ENCODE results near the gene IFIT5. TPM values are rescaled to one million over a fixed set of nuclear protein-coding genes. Genes with fewer than 3 reads are reported as not detected.

Gene IFIT5
- total RNA-seq, 2 experiments from 2014 or later: 10.1 to 10.9 TPM

DNA sequence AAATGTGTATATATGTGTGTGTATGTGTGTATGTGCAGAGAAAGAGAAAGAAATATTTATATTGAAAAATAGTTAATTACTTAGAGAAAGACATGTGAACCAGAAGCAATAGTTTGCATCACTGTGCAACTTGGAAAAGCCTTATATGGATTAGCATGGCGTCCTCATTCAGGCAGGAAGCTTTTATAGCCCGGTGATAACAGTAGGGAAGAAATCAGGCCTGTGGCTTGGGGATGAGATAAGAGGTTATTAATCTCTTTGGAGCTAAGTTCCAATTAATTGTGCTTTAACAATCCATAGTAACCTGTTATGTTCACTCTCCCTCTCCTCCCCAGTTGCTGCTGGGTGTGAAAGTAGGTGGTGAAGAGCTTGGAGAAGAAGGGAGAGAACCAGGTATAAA, 36.5 kb downstream of the IFIT5 start:
- H3K4me3 Mint-ChIP-seq: no peak overlapping the region
- H3K27ac Mint-ChIP-seq: no peak overlapping the region
- CTCF ChIA-PET: interaction anchor here (0.7 kb wide), 1 partner anchor 586 kb away, joined by 4 read pairs; no protein-coding TSS in a partner anchor
- intact Hi-C loops (cut with micrococcal nuclease): no loop called here
- no peaks in the 10 kb centered on the region for H3K27me3 Mint-ChIP-seq
- H3K4me1 Mint-ChIP-seq (ENCODE audit: low read depth): no peaks in the 10 kb centered on the region
- POLR2A ChIA-PET: interaction anchor here (0.5 to 0.6 kb wide), 2 partner anchors 1093 to 1580 kb away, joined by 3 to 6 read pairs; no protein-coding TSS in a partner anchor
- no peak for DNase-seq
- H3K9me3 Mint-ChIP-seq: peaks cover 4% of the 10 kb centered on the region
- H3K36me3 Mint-ChIP-seq: no peaks in the 10 kb centered on the region

DNA sequence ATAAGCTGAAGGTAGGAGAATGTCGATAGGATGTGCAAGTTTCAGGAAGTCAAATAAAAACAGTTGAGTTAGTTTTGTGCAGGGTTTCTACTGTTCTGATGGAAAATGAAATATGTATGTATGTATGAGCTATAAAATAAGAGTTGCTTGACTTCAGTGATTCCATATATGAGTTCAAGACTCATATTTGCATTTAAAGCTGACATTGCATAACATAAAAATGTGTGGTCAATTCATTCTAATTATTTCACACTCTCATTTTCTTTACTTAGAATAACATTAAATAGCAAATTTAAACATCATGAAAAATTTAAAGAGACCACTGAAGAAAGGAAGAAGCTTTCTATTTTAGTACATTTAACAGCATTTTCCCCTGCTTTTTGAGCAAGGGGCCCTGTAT, 37.8 kb downstream of the IFIT5 start:
- intact Hi-C loops (cut with micrococcal nuclease): no loop called here
- Mint-ChIP-seq H3K27me3 (no peaks in the 10 kb centered on the region), H3K4me3 (no peak overlapping the region), H3K36me3 (no peaks in the 10 kb centered on the region), H3K4me1 (ENCODE audit: low read depth) (no peaks in the 10 kb centered on the region), H3K9me3 (no peaks in the 10 kb centered on the region), H3K27ac (no peak overlapping the region)
- CTCF ChIA-PET: no interaction called here
- POLR2A ChIA-PET: no interaction called here
- no peak for DNase-seq

DNA sequence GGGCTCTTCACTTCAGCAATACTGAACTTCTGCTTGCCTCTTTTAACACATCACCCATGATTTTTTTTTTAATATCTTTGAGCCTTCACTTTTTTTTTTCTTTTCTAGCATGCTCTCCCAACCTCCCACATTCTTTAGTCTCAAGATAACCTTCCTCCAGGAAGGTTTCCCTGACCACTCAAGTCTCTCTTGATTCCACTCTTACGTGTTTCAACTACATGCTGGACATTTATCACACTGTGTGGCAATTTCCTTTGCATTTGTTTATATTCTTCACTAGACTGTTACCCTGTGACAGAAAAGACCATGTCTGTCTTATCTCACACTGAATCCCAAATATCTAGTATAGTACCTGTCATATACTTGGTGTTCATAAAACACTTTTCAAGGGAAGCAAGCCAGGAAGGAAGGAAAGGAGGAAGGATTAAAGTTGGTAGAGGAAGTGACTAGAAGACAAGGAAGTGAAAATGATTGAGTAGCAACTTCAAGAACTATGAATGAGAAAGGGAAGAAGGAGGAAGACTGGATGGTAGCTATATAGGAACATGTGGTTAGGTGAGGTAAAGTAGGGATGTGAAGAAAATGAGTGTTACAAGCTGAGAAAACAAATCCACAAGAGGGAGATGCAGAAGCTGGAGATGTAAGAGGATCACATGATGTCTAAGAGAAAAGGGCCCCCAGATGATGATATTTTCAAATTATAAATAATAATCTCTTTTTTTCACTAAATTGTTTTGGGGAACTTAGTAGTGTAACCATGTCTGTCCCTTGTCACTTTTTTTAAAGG, 40.4 kb downstream of the IFIT5 start:
- H3K4me3 Mint-ChIP-seq: no peak overlapping the region
- no peak for DNase-seq
- POLR2A ChIA-PET: no interaction called here
- no peaks in the 10 kb centered on the region for H3K27me3 Mint-ChIP-seq
- H3K36me3 Mint-ChIP-seq: no peaks in the 10 kb centered on the region
- H3K4me1 Mint-ChIP-seq (ENCODE audit: low read depth): no peaks in the 10 kb centered on the region
- no peaks in the 10 kb centered on the region for H3K9me3 Mint-ChIP-seq
- CTCF ChIA-PET: no interaction called here
- H3K27ac Mint-ChIP-seq: no peak overlapping the region
- intact Hi-C loops (cut with micrococcal nuclease): no loop called here

DNA sequence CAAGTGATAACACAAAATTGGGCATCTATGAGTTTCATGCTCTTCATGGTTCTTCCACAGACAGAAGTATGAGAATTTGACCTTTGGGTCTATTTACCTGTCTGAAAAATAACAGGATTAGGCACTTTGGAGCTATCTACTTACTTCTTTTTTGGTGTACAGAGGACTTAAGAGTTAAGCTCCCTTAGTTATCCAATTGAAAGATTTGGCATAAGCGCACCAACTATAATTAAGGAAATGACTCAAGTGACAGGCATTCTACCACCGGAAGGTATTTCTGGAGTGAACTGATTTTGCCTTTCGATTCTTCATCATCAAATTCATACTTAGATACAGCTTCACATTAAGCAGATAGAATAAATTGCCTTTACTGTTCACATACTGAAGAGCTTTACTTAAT, 43.9 kb downstream of the IFIT5 start:
- ChIA-PET CTCF (no interaction called here), POLR2A (no interaction called here)
- Mint-ChIP-seq H3K36me3 (no peaks in the 10 kb centered on the region), H3K4me3 (no peak overlapping the region), H3K9me3 (no peaks in the 10 kb centered on the region), H3K27me3 (peaks cover 2% of the 10 kb centered on the region), H3K4me1 (ENCODE audit: low read depth) (no peaks in the 10 kb centered on the region), H3K27ac (no peak overlapping the region)
- intact Hi-C loops (cut with micrococcal nuclease): no loop called here
- no peak for DNase-seq

DNA sequence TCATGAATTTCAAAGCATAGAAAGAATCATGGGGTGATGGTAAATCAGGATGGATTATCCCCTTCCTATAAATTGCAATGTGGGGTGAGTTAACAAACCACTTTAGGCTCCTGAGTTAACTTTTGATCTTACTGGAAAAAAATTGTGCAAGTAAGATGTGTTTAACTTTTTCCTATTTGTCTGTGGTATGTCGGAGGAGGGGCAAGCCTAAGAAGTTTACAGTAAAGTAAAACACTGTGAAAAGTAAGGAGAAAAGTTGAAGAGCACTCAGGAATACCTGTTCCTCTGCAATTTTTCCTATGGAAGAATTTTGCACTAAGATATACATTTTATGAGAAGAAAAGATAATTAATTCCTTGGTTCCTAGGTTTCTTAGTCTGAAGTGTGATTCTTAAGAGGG, 44.4 kb downstream of the IFIT5 start:
- Mint-ChIP-seq H3K36me3 (no peaks in the 10 kb centered on the region), H3K27me3 (peaks cover 2% of the 10 kb centered on the region), H3K4me3 (no peak overlapping the region), H3K27ac (no peak overlapping the region), H3K9me3 (no peaks in the 10 kb centered on the region), H3K4me1 (ENCODE audit: low read depth) (no peaks in the 10 kb centered on the region)
- CTCF ChIA-PET: no interaction called here
- POLR2A ChIA-PET: no interaction called here
- intact Hi-C loops (cut with micrococcal nuclease): no loop called here
- DNase-seq: no peak

DNA sequence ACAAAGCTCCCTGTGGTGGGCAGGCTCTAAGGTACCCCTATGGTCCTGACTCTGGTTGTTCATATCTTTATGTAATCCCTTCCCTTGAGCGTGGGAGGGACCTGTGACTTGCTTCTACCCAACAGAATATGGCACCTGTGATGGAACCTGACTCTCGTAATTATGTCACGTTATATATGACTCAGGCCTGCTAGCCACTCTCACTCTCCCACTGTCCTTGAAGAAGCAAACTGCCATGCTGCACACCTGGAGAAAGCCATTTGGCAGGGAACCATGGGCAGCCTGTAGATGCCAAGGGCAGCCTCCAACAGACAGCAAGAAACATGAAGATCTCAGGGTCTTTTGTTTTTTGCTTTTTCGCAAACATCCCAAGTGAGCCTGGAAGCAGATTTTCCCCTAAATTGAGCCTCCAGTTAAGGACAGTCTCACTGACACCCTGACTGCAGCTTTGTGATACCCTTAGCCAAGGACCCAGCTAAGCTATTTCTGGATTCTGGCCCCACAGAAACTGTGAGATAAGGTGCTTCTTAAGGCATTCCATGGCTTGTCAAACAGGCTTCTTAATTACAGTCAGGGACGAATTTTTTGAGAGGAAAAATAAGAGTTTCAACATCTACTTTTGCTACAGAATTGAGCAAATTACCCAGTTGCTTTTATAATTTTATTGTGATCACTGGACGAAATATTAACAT, 49.6 kb downstream of the IFIT5 start:
- H3K4me1 Mint-ChIP-seq (ENCODE audit: low read depth): no peaks in the 10 kb centered on the region
- H3K4me3 Mint-ChIP-seq: no peak overlapping the region
- no peaks in the 10 kb centered on the region for H3K9me3 Mint-ChIP-seq
- ChIA-PET CTCF (no interaction called here), POLR2A (no interaction called here)
- no peak overlapping the region for H3K27ac Mint-ChIP-seq
- H3K36me3 Mint-ChIP-seq: no peaks in the 10 kb centered on the region
- H3K27me3 Mint-ChIP-seq: peaks cover 4% of the 10 kb centered on the region
- intact Hi-C loops (cut with micrococcal nuclease): no loop called here
- no peak for DNase-seq

DNA sequence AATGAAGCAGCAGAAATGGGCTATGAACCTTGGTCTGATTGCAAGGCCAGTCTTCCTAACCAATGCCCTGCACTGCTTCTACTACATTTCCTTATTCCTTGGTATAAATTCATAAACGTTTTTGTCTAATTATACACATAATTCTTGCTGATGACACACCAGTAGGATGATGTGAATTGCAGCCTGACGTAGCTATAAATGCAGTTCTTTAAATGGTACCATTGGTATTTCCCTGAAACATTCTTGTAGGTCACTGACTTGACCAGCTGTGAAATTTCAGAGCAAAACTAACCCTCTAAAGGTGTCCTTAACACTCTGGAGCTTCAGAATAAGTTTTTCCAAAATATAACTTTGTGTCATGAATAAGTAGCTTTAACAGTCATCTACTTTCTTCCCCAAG, 50.8 kb downstream of the IFIT5 start:
- no peaks in the 10 kb centered on the region for H3K4me1 Mint-ChIP-seq (ENCODE audit: low read depth)
- intact Hi-C loops (cut with micrococcal nuclease): no loop called here
- ChIA-PET POLR2A (no interaction called here), CTCF (no interaction called here)
- no peaks in the 10 kb centered on the region for H3K36me3 Mint-ChIP-seq
- H3K27ac Mint-ChIP-seq: no peak overlapping the region
- no peak for DNase-seq
- H3K9me3 Mint-ChIP-seq: no peaks in the 10 kb centered on the region
- H3K27me3 Mint-ChIP-seq: peaks cover 2% of the 10 kb centered on the region
- H3K4me3 Mint-ChIP-seq: no peak overlapping the region

DNA sequence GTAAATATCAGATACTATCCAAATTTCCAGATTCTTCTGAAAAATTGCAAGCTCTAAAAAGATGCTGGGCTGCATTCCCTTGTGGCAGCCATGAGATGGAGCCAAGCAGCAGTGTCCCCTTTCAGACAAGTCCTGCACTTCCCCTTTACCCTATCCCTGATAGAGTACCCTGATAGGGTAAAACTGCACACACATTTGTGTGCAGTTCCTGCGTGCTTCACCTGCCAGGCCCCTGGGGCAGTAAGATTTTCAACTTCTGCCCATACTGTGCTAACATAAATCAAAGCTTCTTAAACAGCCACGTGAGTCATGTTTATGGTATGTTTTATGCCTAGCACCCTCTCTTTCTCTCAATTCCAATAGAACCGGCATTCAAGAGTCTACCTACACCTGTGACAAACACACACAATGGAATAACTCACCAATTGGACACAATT, 52.2 kb downstream of the IFIT5 start:
- intact Hi-C loops (cut with micrococcal nuclease): no loop called here
- POLR2A ChIA-PET: no interaction called here

DNA sequence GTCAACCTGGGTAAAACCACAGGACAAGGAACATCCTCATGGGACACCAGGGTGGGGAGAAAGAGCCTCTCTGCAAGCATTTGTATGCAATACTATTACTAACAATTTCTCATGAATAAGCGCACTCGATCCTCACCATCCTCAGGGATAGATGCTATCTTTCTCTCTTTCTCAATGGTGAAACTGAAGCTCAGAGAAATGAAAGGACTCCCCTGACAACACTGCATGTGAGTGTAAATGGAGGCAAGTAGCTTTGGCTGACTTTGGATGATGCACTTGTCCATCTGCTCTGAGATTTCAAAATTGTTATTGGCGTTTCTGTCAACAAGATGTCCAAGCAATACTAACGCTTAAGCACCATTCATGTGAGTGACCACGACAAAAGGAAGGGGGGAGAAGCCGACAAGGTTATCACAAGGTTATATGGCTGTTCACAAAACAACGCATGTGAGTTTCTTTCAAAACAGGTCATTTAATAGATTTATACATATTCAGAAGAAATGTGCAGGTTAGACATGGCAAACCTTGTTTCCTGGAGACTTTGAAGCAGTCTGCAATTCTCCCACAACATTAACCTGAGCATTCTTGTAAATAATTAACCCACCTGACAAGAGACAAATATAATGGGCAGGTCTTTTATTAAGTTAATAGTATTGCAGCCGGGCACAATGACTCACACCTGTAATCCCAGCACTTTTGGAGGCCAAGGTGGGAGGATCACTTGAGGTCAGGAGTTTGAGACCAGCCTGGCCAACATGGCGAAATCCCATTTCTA, 54.0 kb downstream of the IFIT5 start:
- Mint-ChIP-seq H3K36me3 (no peaks in the 10 kb centered on the region), H3K4me3 (no peak overlapping the region), H3K9me3 (no peaks in the 10 kb centered on the region), H3K4me1 (ENCODE audit: low read depth) (no peaks in the 10 kb centered on the region), H3K27me3 (peaks cover 2% of the 10 kb centered on the region), H3K27ac (no peak overlapping the region)
- ChIA-PET CTCF (no interaction called here), POLR2A (no interaction called here)
- no peak for DNase-seq
- intact Hi-C loops (cut with micrococcal nuclease): no loop called here

More for the DNA sequence above, 52.2 kb downstream of the IFIT5 start:
- Mint-ChIP-seq H3K36me3 (no peaks in the 10 kb centered on the region), H3K27me3 (peaks cover 2% of the 10 kb centered on the region), H3K27ac (no peak overlapping the region), H3K4me3 (no peak overlapping the region), H3K9me3 (no peaks in the 10 kb centered on the region), H3K4me1 (ENCODE audit: low read depth) (no peaks in the 10 kb centered on the region)
- CTCF ChIA-PET: no interaction called here
- DNase-seq: no peak

DNA sequence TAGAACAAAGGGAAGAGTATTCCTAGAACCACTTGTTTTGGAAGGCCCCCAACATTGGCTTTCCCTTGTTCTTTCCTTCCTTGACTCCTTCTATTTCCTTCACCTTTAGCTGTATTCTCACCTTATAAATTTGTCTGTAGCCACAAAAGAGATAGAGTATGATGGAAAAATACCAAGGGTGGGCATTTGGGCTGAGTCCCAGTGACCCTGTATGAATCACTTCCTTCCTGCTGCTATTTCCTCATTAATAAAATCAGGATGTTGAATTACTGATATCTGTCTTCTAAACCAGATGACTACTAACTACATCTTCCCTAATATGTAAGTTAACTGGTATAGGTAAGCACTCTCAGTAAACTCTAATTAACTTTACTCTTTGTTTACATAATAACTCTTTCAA, 55.1 kb downstream of the IFIT5 start:
- intact Hi-C loops (cut with micrococcal nuclease): no loop called here
- Mint-ChIP-seq H3K4me1 (ENCODE audit: low read depth) (no peaks in the 10 kb centered on the region), H3K27me3 (peaks cover 2% of the 10 kb centered on the region), H3K4me3 (no peak overlapping the region), H3K27ac (no peak overlapping the region), H3K36me3 (no peaks in the 10 kb centered on the region), H3K9me3 (no peaks in the 10 kb centered on the region)
- CTCF ChIA-PET: no interaction called here
- POLR2A ChIA-PET: no interaction called here
- no peak for DNase-seq

All from activated CD4-positive, alpha-beta memory T cell treated with anti-CD3 and anti-CD28 coated beads for 36 hours (primary cell).